Activated CD4-positive, alpha-beta T cell treated with anti-CD3 and anti-CD28 coated beads, Interleukin-2, Interleukin-4, amounts not matched to agents 100 ng/mL and 50 ng/mL, durations not matched to agents 16 hours and 8 hours (primary cell): ENCODE measurements around the gene CCDC154.

Experiments used
- DNase-seq: peaks from one replicate; pipeline ENCODE4 v3.0.0-alpha.2; 2020; ENCODE audit warnings: low spot score

The CCDC154 gene

GRCh38 chr16:1437606-1438005, 6.8 kb downstream of the CCDC154 start:
- DNase-seq, result no peak

- DNase-seq, result no peak
Measured at GRCh38 chr16:1436731-1437355, 7.5 kb downstream of the CCDC154 start.

GRCh38 chr16:1435921-1436697, 8.2 kb downstream of the CCDC154 start:
- DNase-seq, result no peak

- DNase-seq, result no peak
Measured at GRCh38 chr16:1434644-1435592, 9.4 kb downstream of the CCDC154 start.

GRCh38 chr16:1433756-1434155, 10.6 kb downstream of the CCDC154 start:
- no peak for DNase-seq

- DNase-seq, result no peak
Measured at GRCh38 chr16:1433263-1433560, 11.1 kb downstream of the CCDC154 start.

GRCh38 chr16:1432388-1433262, 11.7 kb downstream of the CCDC154 start:
- DNase-seq, result no peak

- no peak for DNase-seq
Measured at GRCh38 chr16:1431497-1432270, 12.7 kb downstream of the CCDC154 start.

- no peak for DNase-seq
Measured at GRCh38 chr16:1430759-1431496, 13.4 kb downstream of the CCDC154 start, which contains the start of gene PERCC1. TSS of gene PERCC1 (plus strand) at chr16:1431078. CDS start at chr16:1432594, 1,516 bp downstream.

- no peak for DNase-seq
Measured at GRCh38 chr16:1430214-1430758, 14.1 kb downstream of the CCDC154 start.

- DNase-seq, result no peak
Measured at GRCh38 chr16:1429631-1430030, 14.7 kb downstream of the CCDC154 start.

GRCh38 chr16:1429012-1429411, 15.3 kb downstream of the CCDC154 start:
- no peak for DNase-seq

- peak; percentile 43 for DNase-seq
Measured at GRCh38 chr16:1428511-1428910, 15.8 kb downstream of the CCDC154 start.

- no peak for DNase-seq
Measured at GRCh38 chr16:1427473-1428461, 16.6 kb downstream of the CCDC154 start.

GRCh38 chr16:1426734-1427471, 17.5 kb downstream of the CCDC154 start:
- no peak for DNase-seq

GRCh38 chr16:1425616-1426370, 18.6 kb downstream of the CCDC154 start:
- DNase-seq, result no peak

- no peak for DNase-seq
Measured at GRCh38 chr16:1424028-1424427, 20.3 kb downstream of the CCDC154 start.
